HepG2 (cell line): ENCODE results near the gene RUVBL2. TPM values are rescaled to one million over a fixed set of nuclear protein-coding genes. Genes with fewer than 3 reads are reported as not detected.
A peak's percentile ranks its signal among the peaks of the same experiment; 100 is the strongest.

Experiments
- ATF1 ChIP-seq: IDR thresholded peaks from 2 replicates; pipeline ENCODE4 v1.6.1; 2016; ENCODE audit warnings: mild to moderate bottlenecking, control low read depth
- KLF12 ChIP-seq: sonication (generic); formaldehyde crosslinking; IDR thresholded peaks from 2 replicates; pipeline ENCODE4 v1.4.0; 2020; ENCODE audit warnings: missing genetic modification reagents, borderline replicate concordance
- PHF8 ChIP-seq: sonication (generic); formaldehyde crosslinking; IDR thresholded peaks from 2 replicates; pipeline ENCODE4 v1.5.0; 2020; ENCODE audit warnings: missing genetic modification reagents
- RELA ChIP-seq: sonication (generic); formaldehyde crosslinking; IDR thresholded peaks from 2 replicates; pipeline ENCODE4 v1.4.0; 2020; ENCODE audit warnings: missing genetic modification reagents
- SMAD1 ChIP-seq: sonication (generic); formaldehyde crosslinking; IDR thresholded peaks from 2 replicates; pipeline ENCODE4 v1.4.0; 2020; ENCODE audit warnings: missing genetic modification reagents, low read depth, mild to moderate bottlenecking, borderline replicate concordance
- YEATS4 ChIP-seq: sonication (generic); formaldehyde crosslinking; IDR thresholded peaks from 2 replicates; pipeline ENCODE4 v1.4.0; 2020; ENCODE audit warnings: missing genetic modification reagents, borderline replicate concordance
- ZNF253 ChIP-seq: sonication (generic); formaldehyde crosslinking; IDR thresholded peaks from 2 replicates; pipeline ENCODE4 v1.8.0; 2022; ENCODE audit warnings: mild to moderate bottlenecking, missing genetic modification reagents, borderline replicate concordance
- ZNF354B ChIP-seq: sonication (generic); formaldehyde crosslinking; IDR thresholded peaks from 2 replicates; pipeline ENCODE4 v1.8.0; 2022; ENCODE audit warnings: mild to moderate bottlenecking, missing genetic modification reagents
- ZNF747 ChIP-seq: sonication (generic); formaldehyde crosslinking; IDR thresholded peaks from 2 replicates; pipeline ENCODE4 v1.8.1; 2023; ENCODE audit warnings: missing genetic modification reagents, mild to moderate bottlenecking, borderline replicate concordance
- ZSCAN31 ChIP-seq: sonication (generic); formaldehyde crosslinking; IDR thresholded peaks from 2 replicates; pipeline ENCODE4 v1.5.0; 2020; ENCODE audit warnings: low read depth, mild to moderate bottlenecking, missing genetic modification reagents
- polyA plus RNA-seq, 8 experiments: library from polyadenylated mRNA; depleted of rRNA in 3 of 8; stranded (reverse) in 7 of 8; unstranded in 1 of 8; fragments of >200 nt; fragmentation: Illumina TruSeq in 4 of 8; extraction: Trizol in 4 of 8; gene quantifications; 2 replicates each; pipeline versions ENCODE4 v1.2.1 to v1.2.3, GENCODE V29; 2011 to 2016; ENCODE audit warnings: low read depth in 4 of 8, missing spikeins in 1 of 8, mixed read lengths in 1 of 8; ENCODE audit not compliant: insufficient read depth in 1 of 8
- total RNA-seq, 5 experiments: library from RNA; depleted of rRNA; stranded (reverse); fragments of >200 nt; fragmentation: Illumina TruSeq; extraction: Trizol; gene quantifications; 2 replicates each; pipeline ENCODE4 v1.2.3, GENCODE V29; 2016; ENCODE audit warnings: low read depth in 1 of 5
- TF ChIP-seq, protein P1 (sequence below): sonication (generic); formaldehyde crosslinking; IDR thresholded peaks from one replicate; pipeline ENCODE4 v1.5.1; 2020; ENCODE audit warnings: mild to moderate bottlenecking, missing genetic modification reagents; ENCODE audit errors: not compliant biosample characterization
- TF ChIP-seq, protein P2 (sequence below): sonication (generic); formaldehyde crosslinking; IDR thresholded peaks from 2 replicates; pipeline ENCODE4; 2020; ENCODE audit warnings: missing genetic modification reagents, mild to moderate bottlenecking, borderline replicate concordance
- TF ChIP-seq, protein P3 (sequence below): sonication (generic); formaldehyde crosslinking; IDR thresholded peaks from 2 replicates; pipeline ENCODE4 v1.5.0; 2020; ENCODE audit warnings: mild to moderate bottlenecking, missing genetic modification reagents, moderate library complexity
- TF ChIP-seq, protein P4 (sequence below): sonication (generic); formaldehyde crosslinking; IDR thresholded peaks from 2 replicates; pipeline ENCODE4 v1.8.0; 2022; ENCODE audit warnings: missing genetic modification reagents, mild to moderate bottlenecking, inconsistent platforms, borderline replicate concordance

Gene RUVBL2
- total and polyA plus RNA-seq, 2 of the 13 experiments (the other 11 are each of a cell fraction or from before 2014, with no cell fraction given): 120 to 122 TPM

DNA sequence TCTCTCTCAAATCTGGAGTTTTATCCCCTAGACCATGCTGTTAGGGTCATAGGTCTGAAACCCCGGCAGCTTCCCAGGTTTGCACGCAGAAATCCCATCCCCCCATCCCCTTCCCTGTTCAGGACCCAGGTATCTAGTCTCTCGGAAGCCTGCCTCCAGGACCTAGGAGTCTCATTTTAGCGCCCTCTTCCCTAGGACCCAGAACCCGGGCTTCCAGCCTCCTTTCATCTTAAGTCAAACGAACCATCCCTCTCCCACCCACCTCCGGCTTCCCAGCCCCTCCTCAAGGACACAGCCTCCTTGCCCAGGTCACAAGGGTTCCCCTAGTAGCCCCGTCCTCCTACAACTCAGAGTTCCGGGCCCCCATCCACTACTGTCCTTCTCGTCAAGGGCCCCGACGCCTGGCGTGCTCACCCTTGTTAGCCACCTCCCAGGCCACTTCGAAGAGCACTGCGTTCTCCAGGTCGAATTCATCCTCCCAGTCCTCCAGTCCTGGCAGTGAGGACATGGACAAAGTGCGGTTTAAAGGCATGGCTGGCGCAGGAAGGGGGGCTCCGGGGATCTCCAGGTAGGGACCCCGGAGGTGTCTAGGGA is 1.0 kb upstream of the RUVBL2 start (continued):
- peak; percentile 47; the same call in 1 of the 2 replicates for TF ChIP-seq SMAD1 (CRISPR knock-in tag)
- TF ChIP-seq KLF12 (CRISPR knock-in tag): peak; percentile 20; the same call in 1 of the 2 replicates
- no peak for TF ChIP-seq ATF1 (CRISPR knock-in tag)
- peak; percentile 70; the same call in 1 of the 2 replicates for TF ChIP-seq PHF8 (CRISPR knock-in tag)
- TF ChIP-seq ZNF253 (CRISPR knock-in tag): no peak
- peak; percentile 27; the same call in 1 of the 2 replicates for TF ChIP-seq ZSCAN31
- TF ChIP-seq ZNF354B (CRISPR knock-in tag): 0 out of 2 replicates have a peak, but pooled peaks have one; percentile 62
- TF ChIP-seq, protein P1, sequence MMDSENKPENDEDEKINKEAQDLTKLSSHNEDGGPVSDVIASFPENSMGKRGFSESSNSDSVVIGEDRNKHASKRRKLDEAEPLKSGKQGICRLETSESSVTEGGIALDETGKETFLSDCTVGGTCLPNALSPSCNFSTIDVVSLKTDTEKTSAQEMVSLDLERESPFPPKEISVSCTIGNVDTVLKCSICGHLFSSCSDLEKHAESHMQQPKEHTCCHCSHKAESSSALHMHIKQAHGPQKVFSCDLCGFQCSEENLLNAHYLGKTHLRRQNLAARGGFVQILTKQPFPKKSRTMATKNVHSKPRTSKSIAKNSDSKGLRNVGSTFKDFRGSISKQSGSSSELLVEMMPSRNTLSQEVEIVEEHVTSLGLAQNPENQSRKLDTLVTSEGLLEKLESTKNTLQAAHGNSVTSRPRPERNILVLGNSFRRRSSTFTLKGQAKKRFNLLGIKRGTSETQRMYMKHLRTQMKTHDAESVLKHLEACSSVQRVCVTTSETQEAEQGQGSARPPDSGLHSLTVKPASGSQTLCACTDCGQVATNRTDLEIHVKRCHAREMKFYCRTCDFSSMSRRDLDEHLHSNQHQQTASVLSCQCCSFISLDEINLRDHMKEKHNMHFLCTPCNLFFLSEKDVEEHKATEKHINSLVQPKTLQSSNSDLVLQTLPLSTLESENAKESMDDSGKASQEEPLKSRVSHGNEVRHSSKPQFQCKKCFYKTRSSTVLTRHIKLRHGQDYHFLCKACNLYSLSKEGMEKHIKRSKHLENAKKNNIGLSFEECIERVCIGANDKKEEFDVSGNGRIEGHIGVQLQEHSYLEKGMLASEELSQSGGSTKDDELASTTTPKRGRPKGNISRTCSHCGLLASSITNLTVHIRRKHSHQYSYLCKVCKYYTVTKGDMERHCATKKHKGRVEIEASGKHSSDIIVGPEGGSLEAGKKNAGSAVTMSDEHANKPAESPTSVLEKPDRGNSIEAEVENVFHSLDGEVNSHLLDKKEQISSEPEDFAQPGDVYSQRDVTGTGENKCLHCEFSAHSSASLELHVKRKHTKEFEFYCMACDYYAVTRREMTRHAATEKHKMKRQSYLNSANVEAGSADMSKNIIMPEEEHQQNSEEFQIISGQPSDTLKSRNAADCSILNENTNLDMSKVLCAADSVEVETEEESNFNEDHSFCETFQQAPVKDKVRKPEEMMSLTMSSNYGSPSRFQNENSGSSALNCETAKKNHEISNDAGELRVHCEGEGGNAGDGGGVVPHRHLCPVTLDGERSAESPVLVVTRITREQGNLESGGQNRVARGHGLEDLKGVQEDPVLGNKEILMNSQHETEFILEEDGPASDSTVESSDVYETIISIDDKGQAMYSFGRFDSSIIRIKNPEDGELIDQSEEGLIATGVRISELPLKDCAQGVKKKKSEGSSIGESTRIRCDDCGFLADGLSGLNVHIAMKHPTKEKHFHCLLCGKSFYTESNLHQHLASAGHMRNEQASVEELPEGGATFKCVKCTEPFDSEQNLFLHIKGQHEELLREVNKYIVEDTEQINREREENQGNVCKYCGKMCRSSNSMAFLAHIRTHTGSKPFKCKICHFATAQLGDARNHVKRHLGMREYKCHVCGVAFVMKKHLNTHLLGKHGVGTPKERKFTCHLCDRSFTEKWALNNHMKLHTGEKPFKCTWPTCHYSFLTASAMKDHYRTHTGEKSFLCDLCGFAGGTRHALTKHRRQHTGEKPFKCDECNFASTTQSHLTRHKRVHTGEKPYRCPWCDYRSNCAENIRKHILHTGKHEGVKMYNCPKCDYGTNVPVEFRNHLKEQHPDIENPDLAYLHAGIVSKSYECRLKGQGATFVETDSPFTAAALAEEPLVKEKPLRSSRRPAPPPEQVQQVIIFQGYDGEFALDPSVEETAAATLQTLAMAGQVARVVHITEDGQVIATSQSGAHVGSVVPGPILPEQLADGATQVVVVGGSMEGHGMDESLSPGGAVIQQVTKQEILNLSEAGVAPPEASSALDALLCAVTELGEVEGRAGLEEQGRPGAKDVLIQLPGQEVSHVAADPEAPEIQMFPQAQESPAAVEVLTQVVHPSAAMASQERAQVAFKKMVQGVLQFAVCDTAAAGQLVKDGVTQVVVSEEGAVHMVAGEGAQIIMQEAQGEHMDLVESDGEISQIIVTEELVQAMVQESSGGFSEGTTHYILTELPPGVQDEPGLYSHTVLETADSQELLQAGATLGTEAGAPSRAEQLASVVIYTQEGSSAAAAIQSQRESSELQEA (CRISPR knock-in tag): no peak
- TF ChIP-seq, protein P2, sequence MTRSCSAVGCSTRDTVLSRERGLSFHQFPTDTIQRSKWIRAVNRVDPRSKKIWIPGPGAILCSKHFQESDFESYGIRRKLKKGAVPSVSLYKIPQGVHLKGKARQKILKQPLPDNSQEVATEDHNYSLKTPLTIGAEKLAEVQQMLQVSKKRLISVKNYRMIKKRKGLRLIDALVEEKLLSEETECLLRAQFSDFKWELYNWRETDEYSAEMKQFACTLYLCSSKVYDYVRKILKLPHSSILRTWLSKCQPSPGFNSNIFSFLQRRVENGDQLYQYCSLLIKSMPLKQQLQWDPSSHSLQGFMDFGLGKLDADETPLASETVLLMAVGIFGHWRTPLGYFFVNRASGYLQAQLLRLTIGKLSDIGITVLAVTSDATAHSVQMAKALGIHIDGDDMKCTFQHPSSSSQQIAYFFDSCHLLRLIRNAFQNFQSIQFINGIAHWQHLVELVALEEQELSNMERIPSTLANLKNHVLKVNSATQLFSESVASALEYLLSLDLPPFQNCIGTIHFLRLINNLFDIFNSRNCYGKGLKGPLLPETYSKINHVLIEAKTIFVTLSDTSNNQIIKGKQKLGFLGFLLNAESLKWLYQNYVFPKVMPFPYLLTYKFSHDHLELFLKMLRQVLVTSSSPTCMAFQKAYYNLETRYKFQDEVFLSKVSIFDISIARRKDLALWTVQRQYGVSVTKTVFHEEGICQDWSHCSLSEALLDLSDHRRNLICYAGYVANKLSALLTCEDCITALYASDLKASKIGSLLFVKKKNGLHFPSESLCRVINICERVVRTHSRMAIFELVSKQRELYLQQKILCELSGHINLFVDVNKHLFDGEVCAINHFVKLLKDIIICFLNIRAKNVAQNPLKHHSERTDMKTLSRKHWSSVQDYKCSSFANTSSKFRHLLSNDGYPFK (CRISPR knock-in tag): 0 out of 2 replicates have a peak, but pooled peaks have one; percentile 1
- TF ChIP-seq ZNF747: peak; percentile 35; the same call in 1 of the 2 replicates
- TF ChIP-seq, protein P3, sequence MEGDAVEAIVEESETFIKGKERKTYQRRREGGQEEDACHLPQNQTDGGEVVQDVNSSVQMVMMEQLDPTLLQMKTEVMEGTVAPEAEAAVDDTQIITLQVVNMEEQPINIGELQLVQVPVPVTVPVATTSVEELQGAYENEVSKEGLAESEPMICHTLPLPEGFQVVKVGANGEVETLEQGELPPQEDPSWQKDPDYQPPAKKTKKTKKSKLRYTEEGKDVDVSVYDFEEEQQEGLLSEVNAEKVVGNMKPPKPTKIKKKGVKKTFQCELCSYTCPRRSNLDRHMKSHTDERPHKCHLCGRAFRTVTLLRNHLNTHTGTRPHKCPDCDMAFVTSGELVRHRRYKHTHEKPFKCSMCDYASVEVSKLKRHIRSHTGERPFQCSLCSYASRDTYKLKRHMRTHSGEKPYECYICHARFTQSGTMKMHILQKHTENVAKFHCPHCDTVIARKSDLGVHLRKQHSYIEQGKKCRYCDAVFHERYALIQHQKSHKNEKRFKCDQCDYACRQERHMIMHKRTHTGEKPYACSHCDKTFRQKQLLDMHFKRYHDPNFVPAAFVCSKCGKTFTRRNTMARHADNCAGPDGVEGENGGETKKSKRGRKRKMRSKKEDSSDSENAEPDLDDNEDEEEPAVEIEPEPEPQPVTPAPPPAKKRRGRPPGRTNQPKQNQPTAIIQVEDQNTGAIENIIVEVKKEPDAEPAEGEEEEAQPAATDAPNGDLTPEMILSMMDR (CRISPR knock-in tag): no peak
- TF ChIP-seq, protein P4, sequence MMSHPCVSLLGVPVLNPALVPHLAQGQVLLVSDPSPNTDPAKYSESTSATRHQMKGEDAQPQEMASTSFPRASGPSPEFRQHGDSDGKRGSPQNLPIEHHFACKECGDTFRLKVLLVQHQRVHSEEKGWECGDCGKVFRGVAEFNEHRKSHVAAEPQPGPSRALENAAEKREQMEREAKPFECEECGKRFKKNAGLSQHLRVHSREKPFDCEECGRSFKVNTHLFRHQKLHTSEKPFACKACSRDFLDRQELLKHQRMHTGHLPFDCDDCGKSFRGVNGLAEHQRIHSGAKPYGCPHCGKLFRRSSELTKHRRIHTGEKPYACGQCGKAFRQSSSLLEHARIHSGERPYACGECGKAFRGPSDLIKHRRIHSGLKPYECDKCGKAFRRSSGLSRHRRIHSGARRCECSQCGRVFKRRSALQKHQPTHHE: peak; percentile 29; the same call in 1 of the 2 replicates
- TF ChIP-seq YEATS4 (CRISPR knock-in tag): peak; percentile 6; the same call in 1 of the 2 replicates
- TF ChIP-seq RELA (CRISPR knock-in tag): 0 out of 2 replicates have a peak, but pooled peaks have one; percentile 14
